ENCODE data around the gene HPCAL1.

The HPCAL1 gene

GRCh38 chr2:10423400-10423774, 120.7 kb downstream of the HPCAL1 start:
- TF ChIP-seq, protein P1, sequence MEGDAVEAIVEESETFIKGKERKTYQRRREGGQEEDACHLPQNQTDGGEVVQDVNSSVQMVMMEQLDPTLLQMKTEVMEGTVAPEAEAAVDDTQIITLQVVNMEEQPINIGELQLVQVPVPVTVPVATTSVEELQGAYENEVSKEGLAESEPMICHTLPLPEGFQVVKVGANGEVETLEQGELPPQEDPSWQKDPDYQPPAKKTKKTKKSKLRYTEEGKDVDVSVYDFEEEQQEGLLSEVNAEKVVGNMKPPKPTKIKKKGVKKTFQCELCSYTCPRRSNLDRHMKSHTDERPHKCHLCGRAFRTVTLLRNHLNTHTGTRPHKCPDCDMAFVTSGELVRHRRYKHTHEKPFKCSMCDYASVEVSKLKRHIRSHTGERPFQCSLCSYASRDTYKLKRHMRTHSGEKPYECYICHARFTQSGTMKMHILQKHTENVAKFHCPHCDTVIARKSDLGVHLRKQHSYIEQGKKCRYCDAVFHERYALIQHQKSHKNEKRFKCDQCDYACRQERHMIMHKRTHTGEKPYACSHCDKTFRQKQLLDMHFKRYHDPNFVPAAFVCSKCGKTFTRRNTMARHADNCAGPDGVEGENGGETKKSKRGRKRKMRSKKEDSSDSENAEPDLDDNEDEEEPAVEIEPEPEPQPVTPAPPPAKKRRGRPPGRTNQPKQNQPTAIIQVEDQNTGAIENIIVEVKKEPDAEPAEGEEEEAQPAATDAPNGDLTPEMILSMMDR (IDR thresholded peaks at IDR 0.05; ENCODE audit: insufficient read depth, missing control alignments): no peak
- FAIRE-seq (no peak), DNase-seq (ENCODE audit: insufficient read length, low spot score) (no peak)

- TF ChIP-seq, protein P1 (IDR thresholded peaks at IDR 0.05; ENCODE audit: insufficient read depth, missing control alignments): no peak
- no peak for DNase-seq (ENCODE audit: insufficient read length, low spot score)
- FAIRE-seq: no peak
Measured at GRCh38 chr2:10424051-10424450, 121.3 kb downstream of the HPCAL1 start.

- DNase-seq (ENCODE audit: insufficient read length, low spot score) (no peak), FAIRE-seq (no peak)
- TF ChIP-seq, protein P1 (IDR thresholded peaks at IDR 0.05; ENCODE audit: insufficient read depth, missing control alignments): no peak
Measured at GRCh38 chr2:10424916-10425505, 122.3 kb downstream of the HPCAL1 start.

DNA sequence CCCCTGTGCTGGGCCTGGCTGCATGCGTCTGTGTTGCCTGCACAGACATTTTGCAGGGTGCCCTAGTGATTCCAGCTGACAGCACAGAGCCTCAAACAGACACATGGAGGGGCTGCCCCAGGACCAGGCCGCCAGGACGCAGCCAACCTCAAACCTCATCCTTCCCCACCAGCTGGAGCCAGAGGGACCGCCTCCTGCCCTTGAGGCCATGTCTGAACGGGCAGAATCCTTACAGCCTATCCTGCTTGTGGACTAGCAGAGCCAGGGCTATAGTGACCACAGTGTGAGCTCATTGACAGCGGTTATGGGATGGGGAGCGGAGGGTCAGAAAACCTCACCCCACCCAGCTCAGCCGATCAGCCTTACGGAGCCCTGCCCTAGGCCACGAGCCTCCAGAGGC, 123.0 kb downstream of the HPCAL1 start:
- TF ChIP-seq, protein P1 (IDR thresholded peaks at IDR 0.05; ENCODE audit: insufficient read depth, missing control alignments): no peak
- DNase-seq (ENCODE audit: insufficient read length, low spot score): no peak
- no peak for FAIRE-seq

DNA sequence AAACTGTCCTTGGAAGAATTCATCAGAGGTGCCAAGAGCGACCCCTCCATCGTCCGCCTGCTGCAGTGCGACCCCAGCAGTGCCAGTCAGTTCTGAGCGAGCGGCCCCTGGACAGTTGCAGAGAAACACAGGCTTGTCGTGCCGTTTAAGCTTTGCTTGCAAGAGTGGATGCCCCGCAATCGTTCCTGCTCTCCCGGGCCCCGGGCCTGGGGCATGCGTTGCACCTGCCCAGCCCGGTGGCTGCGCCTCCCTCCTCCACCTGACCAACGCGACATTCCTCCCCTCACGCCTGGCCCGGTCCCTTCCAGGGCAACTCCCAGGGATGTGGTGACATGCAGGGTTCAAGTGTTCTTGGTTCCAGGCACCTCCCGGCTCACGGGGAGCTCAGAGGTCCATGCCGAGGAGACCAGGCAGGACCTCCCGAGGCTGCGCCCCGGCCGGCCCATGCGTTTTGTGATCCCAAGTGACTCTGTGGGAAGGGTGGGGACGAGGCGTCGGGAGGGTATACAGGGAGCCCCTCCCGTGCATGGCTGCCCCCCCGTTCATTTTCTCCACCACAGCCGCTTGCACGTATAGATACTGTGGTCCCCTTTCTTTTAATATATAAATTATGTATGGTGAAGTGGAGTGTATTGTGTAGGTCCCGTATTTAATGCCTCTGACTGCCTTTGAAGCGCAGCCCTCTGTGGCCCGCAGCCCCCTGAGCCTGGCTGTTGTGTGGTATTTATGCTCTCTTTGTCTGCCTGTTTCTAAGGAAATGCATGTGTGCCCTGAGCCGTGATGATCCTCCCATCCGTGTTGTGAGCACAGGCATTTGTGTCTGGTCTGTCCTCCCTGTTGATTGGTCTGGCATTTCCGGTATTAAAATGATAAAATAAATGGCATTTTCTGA, 124.3 kb downstream of the HPCAL1 start:
- TF ChIP-seq, protein P1 (IDR thresholded peaks at IDR 0.05; ENCODE audit: insufficient read depth, missing control alignments): no peak
- DNase-seq (ENCODE audit: insufficient read length, low spot score) (no peak), FAIRE-seq (no peak)

DNA sequence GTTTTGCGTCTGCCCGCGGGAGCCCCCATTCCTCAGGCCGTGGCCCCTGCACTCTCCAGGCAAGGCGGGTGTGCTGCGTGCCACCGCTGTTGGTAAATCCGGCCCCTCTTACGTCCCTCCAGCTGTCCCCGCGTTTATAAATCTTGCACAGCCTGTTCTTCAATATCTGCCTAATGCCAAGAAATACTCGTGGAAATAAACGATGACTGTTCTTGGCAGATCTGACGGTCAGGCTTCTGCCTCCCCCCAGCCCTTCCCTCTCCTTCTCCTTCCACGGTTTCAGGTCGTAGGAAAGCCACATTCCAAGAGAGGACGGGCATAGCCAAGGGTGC, 124.9 kb downstream of the HPCAL1 start:
- no peak for FAIRE-seq
- DNase-seq (ENCODE audit: insufficient read length, low spot score): no peak
- TF ChIP-seq, protein P1 (IDR thresholded peaks at IDR 0.05; ENCODE audit: insufficient read depth, missing control alignments): no peak

DNA sequence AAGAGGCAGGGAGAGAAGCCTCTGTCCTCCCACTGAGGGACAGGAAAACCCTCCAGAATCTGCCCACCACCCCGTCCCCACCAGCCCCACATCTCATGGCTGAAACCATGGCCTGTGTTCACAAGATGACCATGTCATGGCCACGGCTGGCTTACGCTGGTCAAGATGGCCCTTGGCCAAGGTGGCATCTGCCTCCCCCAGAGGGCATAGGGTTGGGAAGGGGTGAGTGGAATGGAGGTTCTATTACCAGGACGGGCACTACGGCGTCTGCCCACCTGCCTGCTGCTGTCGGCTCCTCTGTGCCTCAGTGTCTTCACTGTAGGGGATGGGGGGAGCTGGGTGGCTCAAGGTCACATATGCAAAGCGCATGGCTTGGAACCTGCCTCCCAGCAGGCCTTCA, 125.7 kb downstream of the HPCAL1 start:
- DNase-seq (ENCODE audit: insufficient read length, low spot score) (no peak), FAIRE-seq (no peak)
- TF ChIP-seq, protein P1 (IDR thresholded peaks at IDR 0.05; ENCODE audit: insufficient read depth, missing control alignments): no peak

Data from D721Med (cell line).